CD4-positive, alpha-beta T cell treated with Interleukin-10 for 1 hour (primary cell): ENCODE results near the gene NTN4.
A peak's percentile ranks its signal among the peaks of the same experiment; 100 is the strongest.
"Not testable (repeated sequence)": the region's sequence is repeated elsewhere in the genome, so short reads cannot be mapped to it uniquely, and the experiment has no call there.

ENCODE experiments used
- DNase-seq: peaks from one replicate; pipeline ENCODE4 v3.0.0-alpha.2; 2020

The NTN4 gene

GRCh38 chr12:95790033-95790916, at the start of gene NTN4:
Gene NTN4, minus strand, starts transcription at chr12:95790764. Its CDS starts 455 bp downstream, at chr12:95790309.
- DNase-seq, result peak; percentile 16

- no peak for DNase-seq
Measured at GRCh38 chr12:95838125-95838524, 47.6 kb upstream of the NTN4 start.

GRCh38 chr12:95837240-95838038, 46.9 kb upstream of the NTN4 start:
- DNase-seq, result no peak

DNA sequence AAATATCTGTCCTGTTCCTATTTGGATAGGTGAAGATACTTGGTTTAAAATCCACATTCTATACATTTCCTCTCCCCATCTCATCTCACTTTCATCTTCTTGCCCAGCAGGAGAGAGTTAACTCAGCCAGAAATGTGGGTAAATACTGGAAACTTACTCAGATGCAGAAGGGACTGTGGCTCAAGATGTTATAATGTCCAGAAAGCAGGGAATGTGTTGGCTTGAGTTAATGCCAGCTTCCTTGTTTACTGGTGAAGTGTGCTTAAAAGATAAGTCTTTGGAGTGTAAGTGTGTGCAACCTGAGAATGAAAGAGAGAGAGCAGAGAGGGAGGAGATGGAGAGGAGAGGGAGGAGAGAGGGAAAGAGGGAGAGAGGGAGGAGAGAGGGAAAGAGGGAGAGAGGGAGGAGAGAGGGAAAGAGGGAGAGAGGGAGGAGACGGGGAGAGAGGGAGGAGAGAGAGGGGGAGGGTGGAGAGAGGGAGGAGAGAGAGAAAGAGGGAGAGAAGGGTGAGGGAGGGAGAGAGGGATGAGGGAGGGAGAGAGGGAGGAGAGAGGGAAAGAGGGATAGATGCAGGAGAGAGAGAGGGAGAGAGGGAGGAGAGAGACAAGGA, 46.2 kb upstream of the NTN4 start:
- DNase-seq, result no peak

GRCh38 chr12:95836185-95836609, 45.6 kb upstream of the NTN4 start:
- DNase-seq, result no peak

DNA sequence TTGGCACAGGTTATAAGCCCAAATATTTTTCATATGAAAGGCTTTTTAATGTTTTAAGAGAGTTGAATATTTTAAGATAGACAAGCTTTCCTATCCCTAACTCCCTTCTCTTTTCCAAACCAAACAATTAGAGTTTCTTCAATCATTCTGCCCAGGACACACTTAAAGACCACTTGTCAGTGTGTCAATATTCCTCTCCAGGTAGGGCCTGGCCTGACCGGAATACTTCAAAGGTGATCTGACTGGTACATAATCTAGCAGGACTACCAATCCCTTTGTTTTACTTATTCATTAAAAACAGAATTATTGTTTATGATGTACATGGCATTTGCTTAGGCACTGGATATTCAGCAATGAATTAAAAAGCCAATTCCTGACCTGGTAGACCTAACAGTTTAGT, 44.0 kb upstream of the NTN4 start:
- no peak for DNase-seq

GRCh38 chr12:95830335-95831089, 39.9 kb upstream of the NTN4 start:
- no peak for DNase-seq

- no peak for DNase-seq
Measured at GRCh38 chr12:95829395-95829794, 38.8 kb upstream of the NTN4 start.

- DNase-seq, result peak; percentile 15
Measured at GRCh38 chr12:95820096-95820703, 29.6 kb upstream of the NTN4 start.

DNA sequence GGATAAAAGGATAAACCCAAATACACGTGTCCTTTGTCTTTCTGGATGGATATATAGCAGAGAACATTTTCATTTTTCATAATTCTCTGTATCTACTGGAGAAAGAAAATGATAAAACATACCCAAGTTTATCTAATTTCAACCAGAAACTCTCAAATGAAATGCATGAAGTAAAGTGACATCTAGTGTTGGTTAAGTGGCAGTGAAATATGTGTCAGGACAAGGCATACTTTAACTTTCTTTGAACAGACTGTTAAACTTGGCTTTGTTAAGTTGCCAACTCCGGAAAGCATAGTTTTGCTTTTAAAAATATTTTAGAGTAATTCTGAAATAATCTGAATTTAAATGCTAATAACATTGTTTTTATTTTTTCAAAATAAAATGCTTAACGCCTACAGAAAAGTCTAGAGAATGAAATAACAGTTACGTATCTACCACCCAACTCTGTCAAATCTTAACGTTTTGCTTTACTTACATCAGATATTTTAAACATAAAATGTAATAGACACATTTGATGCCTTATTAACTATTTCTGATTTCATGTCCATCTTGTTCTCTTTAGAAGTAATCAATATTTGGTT, 25.2 kb upstream of the NTN4 start:
- peak; percentile 6 for DNase-seq

GRCh38 chr12:95812155-95812554, 21.6 kb upstream of the NTN4 start:
- not testable (repeated sequence) for DNase-seq

GRCh38 chr12:95810411-95810810, 19.8 kb upstream of the NTN4 start:
- DNase-seq, result no peak

- no peak for DNase-seq
Measured at GRCh38 chr12:95809000-95809680, 18.6 kb upstream of the NTN4 start.

- DNase-seq, result no peak
Measured at GRCh38 chr12:95808146-95808545, 17.6 kb upstream of the NTN4 start.

DNA sequence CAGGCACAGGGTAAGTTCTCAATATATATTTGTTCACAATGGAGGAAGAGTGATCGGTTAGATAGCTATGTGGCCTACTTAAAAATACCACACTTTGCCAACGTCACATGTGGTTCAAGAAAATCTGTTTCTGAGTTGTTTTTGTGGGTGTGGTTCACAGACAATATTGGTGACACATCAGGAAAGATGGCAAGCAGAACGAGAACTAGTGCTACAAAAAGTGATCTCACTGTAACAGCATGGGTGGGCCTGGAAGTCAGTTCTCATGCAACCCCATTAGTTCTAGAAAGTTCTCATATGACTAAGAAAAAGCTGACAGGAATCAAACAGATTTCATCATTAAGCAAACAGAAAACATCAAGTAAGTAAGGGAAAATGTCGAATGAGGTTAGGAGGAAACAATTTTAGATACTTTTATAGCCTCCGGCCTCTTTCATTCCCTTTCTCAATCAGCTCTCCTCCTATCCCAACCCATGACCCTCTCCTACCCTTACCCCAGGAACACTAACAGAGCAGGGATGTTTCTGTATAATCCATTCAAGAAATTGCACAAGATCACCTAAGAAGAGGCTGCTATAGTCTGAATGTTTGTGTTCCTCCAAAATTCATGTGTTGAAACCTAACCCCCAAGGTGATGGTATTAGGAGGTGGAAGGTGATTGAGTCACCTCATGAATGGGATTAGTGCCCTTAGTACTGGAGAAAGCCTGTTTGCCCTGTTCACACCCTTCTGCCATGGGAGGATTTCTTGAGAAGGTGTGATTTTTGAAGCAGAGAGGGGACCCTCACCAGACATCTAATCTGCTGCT, 15.5 kb upstream of the NTN4 start:
- DNase-seq, result peak; percentile 54

DNA sequence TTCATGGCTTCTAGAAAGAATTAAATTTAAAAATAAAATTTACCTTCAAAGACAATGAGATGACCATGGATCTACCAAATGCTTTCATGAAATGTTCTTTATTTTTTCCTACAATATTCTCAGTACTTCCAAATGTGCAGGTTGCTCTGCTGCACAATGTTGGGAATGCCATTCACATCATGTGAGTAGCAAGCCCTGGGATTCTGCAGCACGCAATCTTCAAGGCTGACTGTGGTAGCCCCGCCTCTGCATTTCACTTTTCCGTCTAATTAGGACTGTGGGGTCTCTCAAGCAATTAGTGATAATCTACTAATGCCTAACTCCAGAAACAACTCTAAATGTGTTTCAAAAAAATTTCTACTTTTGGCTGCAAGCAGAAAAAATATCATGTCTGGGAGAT, 13.7 kb upstream of the NTN4 start:
- DNase-seq, result no peak

GRCh38 chr12:95803817-95804216, 13.3 kb upstream of the NTN4 start:
- DNase-seq, result no peak

GRCh38 chr12:95802482-95803270, 12.1 kb upstream of the NTN4 start:
- DNase-seq, result no peak

DNA sequence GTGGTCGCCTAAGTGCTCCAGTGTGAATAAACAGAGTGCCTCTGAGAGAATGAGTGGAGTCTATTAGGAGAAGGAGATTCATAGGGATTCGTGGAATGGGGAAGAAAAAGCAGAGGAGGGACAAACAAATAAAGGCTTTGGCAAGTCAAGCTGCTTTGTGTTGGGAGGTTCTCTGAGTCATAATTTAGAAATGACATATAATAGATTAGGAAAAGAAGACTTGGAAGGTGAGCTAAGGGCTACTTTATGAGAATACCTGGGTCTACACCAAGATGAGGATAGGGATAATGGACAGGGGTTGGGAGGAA, 6.4 kb upstream of the NTN4 start:
- no peak for DNase-seq
